SK-N-SH (cell line): ENCODE results near the gene KCNG3.

Experiments
- CHD2 ChIP-seq: fragments of 150-350 bp; IDR thresholded peaks from 2 replicates; pipeline ENCODE4 v1.6.1; 2018; ENCODE audit warnings: low read length; ENCODE audit not compliant: partially characterized antibody
- CTCF ChIP-seq: fragments of 200-600 bp; sonication (generic); IDR thresholded peaks from 2 replicates; pipeline ENCODE4 v1.6.1; 2017; ENCODE audit warnings: antibody characterized with exemption, mild to moderate bottlenecking, moderate library complexity
- EP300 ChIP-seq, 2 experiments: IDR thresholded peaks; 2 replicates each; pipeline versions ENCODE4 v1.4.0 to v1.6.1; 2012; ENCODE audit warnings: borderline replicate concordance in 1 of 2, low read depth in 1 of 2, low read length in 1 of 2
- FOXJ3 ChIP-seq: sonication (generic); formaldehyde crosslinking; IDR thresholded peaks from 2 replicates; pipeline ENCODE4 v1.5.1; 2020; ENCODE audit warnings: mild to moderate bottlenecking, missing genetic modification reagents
- GABPA ChIP-seq: IDR thresholded peaks from 2 replicates; pipeline ENCODE4 v1.4.0; 2012; ENCODE audit warnings: low read depth, mild to moderate bottlenecking
- MEF2A ChIP-seq: IDR thresholded peaks from 2 replicates; pipeline ENCODE4 v1.4.0; 2012; ENCODE audit warnings: low read depth, borderline replicate concordance
- MXI1 ChIP-seq: IDR thresholded peaks from 2 replicates; pipeline ENCODE4 v1.6.1; 2012; ENCODE audit warnings: mild to moderate bottlenecking, low read depth, low read length, improper control_type of control experiment
- NFIC ChIP-seq: IDR thresholded peaks from 2 replicates; pipeline ENCODE4 v1.4.0; 2012; ENCODE audit warnings: borderline replicate concordance
- POLR2AphosphoS5 ChIP-seq: IDR thresholded peaks from 2 replicates; pipeline ENCODE4 v1.6.1; 2012; ENCODE audit warnings: low read depth, low read length
- RXRA ChIP-seq: IDR thresholded peaks from 2 replicates; pipeline ENCODE4 v1.4.0; 2012; ENCODE audit warnings: low read depth, mild to moderate bottlenecking, borderline replicate concordance
- TAF1 ChIP-seq: IDR thresholded peaks from 2 replicates; pipeline ENCODE4 v1.6.1; 2012; ENCODE audit warnings: low read depth, mild to moderate bottlenecking, low read length, moderate library complexity, borderline replicate concordance
- TEAD4 ChIP-seq: IDR thresholded peaks from 2 replicates; pipeline ENCODE4 v1.4.0; 2012; ENCODE audit warnings: mild to moderate bottlenecking, borderline replicate concordance; ENCODE audit not compliant: insufficient read depth
- TF ChIP-seq, protein P1 (sequence below): IDR thresholded peaks from 2 replicates; pipeline ENCODE4 v1.6.1; 2012; ENCODE audit warnings: mild to moderate bottlenecking, low read depth, low read length, moderate library complexity
- TF ChIP-seq, protein P2 (sequence below): IDR thresholded peaks from 2 replicates; pipeline ENCODE4 v1.4.0; 2012; ENCODE audit warnings: low read depth, borderline replicate concordance

DNA sequence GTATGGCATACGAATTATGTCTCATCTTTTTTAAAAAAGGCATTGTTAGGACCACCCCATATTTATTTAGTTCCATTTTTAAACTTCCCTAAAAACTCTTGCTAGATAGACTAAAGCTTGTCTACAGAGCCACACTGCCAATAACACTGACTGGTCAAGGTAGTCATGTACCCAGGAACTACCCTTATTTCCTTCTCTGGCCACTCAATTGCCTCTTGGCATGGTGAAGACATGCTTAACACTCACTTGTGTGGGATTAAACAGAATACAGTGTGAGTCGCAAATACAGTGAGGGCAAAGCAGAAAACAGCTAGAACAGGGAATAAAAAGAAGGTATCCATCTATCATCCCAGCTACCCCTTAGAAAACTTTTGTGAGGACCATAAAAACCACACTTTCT lies 57.4 kb downstream of the KCNG3 start:
- TF ChIP-seq, protein P1, sequence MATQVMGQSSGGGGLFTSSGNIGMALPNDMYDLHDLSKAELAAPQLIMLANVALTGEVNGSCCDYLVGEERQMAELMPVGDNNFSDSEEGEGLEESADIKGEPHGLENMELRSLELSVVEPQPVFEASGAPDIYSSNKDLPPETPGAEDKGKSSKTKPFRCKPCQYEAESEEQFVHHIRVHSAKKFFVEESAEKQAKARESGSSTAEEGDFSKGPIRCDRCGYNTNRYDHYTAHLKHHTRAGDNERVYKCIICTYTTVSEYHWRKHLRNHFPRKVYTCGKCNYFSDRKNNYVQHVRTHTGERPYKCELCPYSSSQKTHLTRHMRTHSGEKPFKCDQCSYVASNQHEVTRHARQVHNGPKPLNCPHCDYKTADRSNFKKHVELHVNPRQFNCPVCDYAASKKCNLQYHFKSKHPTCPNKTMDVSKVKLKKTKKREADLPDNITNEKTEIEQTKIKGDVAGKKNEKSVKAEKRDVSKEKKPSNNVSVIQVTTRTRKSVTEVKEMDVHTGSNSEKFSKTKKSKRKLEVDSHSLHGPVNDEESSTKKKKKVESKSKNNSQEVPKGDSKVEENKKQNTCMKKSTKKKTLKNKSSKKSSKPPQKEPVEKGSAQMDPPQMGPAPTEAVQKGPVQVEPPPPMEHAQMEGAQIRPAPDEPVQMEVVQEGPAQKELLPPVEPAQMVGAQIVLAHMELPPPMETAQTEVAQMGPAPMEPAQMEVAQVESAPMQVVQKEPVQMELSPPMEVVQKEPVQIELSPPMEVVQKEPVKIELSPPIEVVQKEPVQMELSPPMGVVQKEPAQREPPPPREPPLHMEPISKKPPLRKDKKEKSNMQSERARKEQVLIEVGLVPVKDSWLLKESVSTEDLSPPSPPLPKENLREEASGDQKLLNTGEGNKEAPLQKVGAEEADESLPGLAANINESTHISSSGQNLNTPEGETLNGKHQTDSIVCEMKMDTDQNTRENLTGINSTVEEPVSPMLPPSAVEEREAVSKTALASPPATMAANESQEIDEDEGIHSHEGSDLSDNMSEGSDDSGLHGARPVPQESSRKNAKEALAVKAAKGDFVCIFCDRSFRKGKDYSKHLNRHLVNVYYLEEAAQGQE: no peak
- TF ChIP-seq TEAD4 (no peak), FOXJ3 (CRISPR knock-in tag) (no peak), GABPA (no peak), MXI1 (no peak), TAF1 (no peak), MEF2A (no peak), EP300 (IDR thresholded peaks at IDR 0.05; ENCODE audit: borderline replicate concordance in 1 of 2, low read depth in 1 of 2, low read length in 1 of 2) (no peak), CTCF (no peak), POLR2AphosphoS5 (no peak), RXRA (no peak), NFIC (no peak), CHD2 (no peak)
- TF ChIP-seq, protein P2, sequence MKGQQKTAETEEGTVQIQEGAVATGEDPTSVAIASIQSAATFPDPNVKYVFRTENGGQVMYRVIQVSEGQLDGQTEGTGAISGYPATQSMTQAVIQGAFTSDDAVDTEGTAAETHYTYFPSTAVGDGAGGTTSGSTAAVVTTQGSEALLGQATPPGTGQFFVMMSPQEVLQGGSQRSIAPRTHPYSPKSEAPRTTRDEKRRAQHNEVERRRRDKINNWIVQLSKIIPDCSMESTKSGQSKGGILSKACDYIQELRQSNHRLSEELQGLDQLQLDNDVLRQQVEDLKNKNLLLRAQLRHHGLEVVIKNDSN: no peak
